ENCODE measurements around the gene L3MBTL3. TPM values are rescaled to one million over a fixed set of nuclear protein-coding genes. Genes with fewer than 3 reads are reported as not detected.

L3MBTL3 gene
- total RNA-seq, 1 experiment from 2014 or later = 4.7 TPM

- Mint-ChIP-seq H3K36me3 (ENCODE audit: insufficient read depth in 1 of 3, low read depth in 3 of 3) (peaks cover 0 to 7% (median 3%) of the 10 kb centered on the region in 3 experiments; a peak in 5 of 7 replicates), H3K9me3 (no peaks in the 10 kb centered on the region), H3K4me3 (no peak overlapping the region), H3K27me3 (ENCODE audit: low read depth) (no peaks in the 10 kb centered on the region), H3K4me1 (peaks cover 3 to 6% of the 10 kb centered on the region in 2 experiments; a peak in 1 of 4 replicates), H3K27ac (no peak overlapping the region)
- Histone ChIP-seq H2BK120ac (ENCODE audit: low read depth, low read length, poor library complexity, severe bottlenecking) (no peak overlapping the region), H4K8ac (replicated peaks; ENCODE audit: insufficient read length, low read depth, low read length) (no peak overlapping the region), H2AFZ (ENCODE audit: low read length) (no peak overlapping the region), H4K5ac (ENCODE audit: insufficient read length, low read depth, low read length) (no peak overlapping the region), H3K9ac (ENCODE audit: extremely low read depth, insufficient read length, low read length) (no peak overlapping the region), H3K27ac (ENCODE audit: insufficient read length, low read depth, low read length) (no peak overlapping the region), H4K91ac (ENCODE audit: insufficient read length, low read depth, low read length) (no peak overlapping the region), H2BK12ac (ENCODE audit: insufficient read length, low read depth, low read length) (no peak overlapping the region), H3K9me3 (ENCODE audit: control insufficient read depth, low read depth, low read length) (no peaks in the 10 kb centered on the region), H3K23ac (ENCODE audit: insufficient read length, low read depth, low read length) (no peak overlapping the region), H3K18ac (ENCODE audit: insufficient read length, low read depth, low read length) (no peak overlapping the region), H3T11ph (ENCODE audit: low read length) (no peak overlapping the region), H3K79me1 (ENCODE audit: insufficient read depth, low read depth, low read length, poor library complexity, severe bottlenecking) (no peaks in the 10 kb centered on the region), H2BK5ac (ENCODE audit: insufficient read length, low read length) (no peak overlapping the region), H3K14ac (ENCODE audit: insufficient read depth, low read length) (no peak overlapping the region), H2BK15ac (ENCODE audit: low read depth, low read length) (no peak overlapping the region), H3K23me2 (ENCODE audit: insufficient read length, low read depth, low read length, poor library complexity, severe bottlenecking) (no peaks in the 10 kb centered on the region), H4K20me1 (ENCODE audit: control insufficient read depth, insufficient read depth, insufficient read length) (no peaks in the 10 kb centered on the region), H3K4me1 (ENCODE audit: insufficient read depth, low read length) (no peaks in the 10 kb centered on the region), H3K79me2 (ENCODE audit: insufficient read depth, low read length) (no peaks in the 10 kb centered on the region), H3K56ac (ENCODE audit: insufficient read length, low read depth, low read length) (no peak overlapping the region), H2BK20ac (ENCODE audit: low read depth, low read length, poor library complexity, severe bottlenecking) (no peak overlapping the region), H3K4ac (ENCODE audit: low read depth, low read length) (no peak overlapping the region), H3K27me3 (ENCODE audit: insufficient read depth, low read length) (no peaks in the 10 kb centered on the region), H2AK5ac (ENCODE audit: insufficient read length, low read length) (no peak overlapping the region), H3K4me2 (ENCODE audit: insufficient read depth, insufficient read length, low read length) (no peak overlapping the region)
- TF ChIP-seq CTCF (conservative IDR thresholded peaks at IDR 0.05) = no peak
- DNase-seq = no peak
- no CpG with 5 or more reads among the region's 3 CpGs for WGBS (ENCODE audit: extremely low coverage, insufficient read length, low lambda C conversion rate)
Measured at GRCh38 chr6:130099119-130099518, 80.7 kb downstream of the L3MBTL3 start.
